IPS-18a (cell line): ENCODE measurements around the gene TMC1.

ENCODE experiments used
- H3K27ac ChIP-seq: one replicate; pipeline ENCODE4 v1.5.1; 2013; ENCODE audit warnings: low read length
- H3K27me3 ChIP-seq: one replicate; pipeline ENCODE4 v1.6.1; 2013; ENCODE audit warnings: mild to moderate bottlenecking, low read length; ENCODE audit not compliant: control insufficient read depth, insufficient read depth
- H3K36me3 ChIP-seq: one replicate; pipeline ENCODE4 v1.6.1; 2013; ENCODE audit warnings: low read depth, low read length; ENCODE audit not compliant: control insufficient read depth
- H3K4me1 ChIP-seq: one replicate; pipeline ENCODE4 v1.6.1; 2013; ENCODE audit warnings: low read depth, low read length; ENCODE audit not compliant: control insufficient read depth
- H3K4me3 ChIP-seq: one replicate; pipeline ENCODE4 v1.5.1; 2013; ENCODE audit warnings: low read length
- H3K9ac ChIP-seq: one replicate; pipeline ENCODE4 v1.6.1; 2013; ENCODE audit warnings: mild to moderate bottlenecking, low read length, moderate library complexity
- H3K9me3 ChIP-seq: one replicate; pipeline ENCODE4 v1.6.1; 2013; ENCODE audit warnings: low read depth, low read length; ENCODE audit not compliant: control insufficient read depth

Gene TMC1

GRCh38 chr9:72597601-72598000 lies 76.2 kb downstream of the TMC1 start:
- Histone ChIP-seq H3K9me3 (no peaks in the 10 kb centered on the region), H3K9ac (no peak overlapping the region), H3K36me3 (no peaks in the 10 kb centered on the region), H3K27me3 (no peaks in the 10 kb centered on the region), H3K4me3 (no peak overlapping the region), H3K27ac (no peak overlapping the region), H3K4me1 (peaks cover 1% of the 10 kb centered on the region)

GRCh38 chr9:72598639-72599038 lies 77.2 kb downstream of the TMC1 start:
- Histone ChIP-seq H3K27me3 (no peaks in the 10 kb centered on the region), H3K9ac (no peak overlapping the region), H3K27ac (no peak overlapping the region), H3K9me3 (no peaks in the 10 kb centered on the region), H3K4me1 (no peaks in the 10 kb centered on the region), H3K36me3 (no peaks in the 10 kb centered on the region), H3K4me3 (no peak overlapping the region)

DNA sequence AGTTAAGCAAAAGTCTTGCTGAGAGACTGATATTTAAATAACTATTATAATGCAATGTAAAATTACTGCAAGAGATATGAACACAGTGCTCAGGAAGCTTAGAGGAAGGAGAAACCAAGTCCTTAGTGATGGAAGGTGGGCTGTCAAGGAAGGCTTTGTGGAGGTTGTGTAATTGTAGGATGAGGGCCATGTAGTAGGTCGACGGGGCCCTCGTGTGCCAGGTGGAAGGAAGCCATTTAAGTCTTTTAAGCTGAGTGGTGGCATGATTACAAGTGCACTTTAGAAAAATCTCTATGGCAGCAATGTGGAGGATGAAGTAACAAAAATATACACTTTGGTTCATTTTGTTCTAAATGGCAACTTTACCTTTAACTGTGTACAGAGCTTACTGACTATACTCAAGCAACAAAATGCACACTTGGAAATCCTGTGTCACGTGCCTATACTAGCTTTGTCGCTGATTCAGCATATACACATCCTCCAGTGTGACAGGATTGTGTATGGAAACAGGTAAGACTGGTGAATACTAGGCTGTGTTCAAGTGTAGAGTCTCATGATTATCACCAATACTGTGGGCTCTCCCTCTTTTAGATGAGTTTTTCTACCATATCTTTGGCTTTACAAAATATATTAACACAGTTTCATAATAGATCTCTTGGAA lies 78.6 kb downstream of the TMC1 start:
- Histone ChIP-seq H3K4me3 (no peak overlapping the region), H3K36me3 (no peaks in the 10 kb centered on the region), H3K4me1 (no peaks in the 10 kb centered on the region)

DNA sequence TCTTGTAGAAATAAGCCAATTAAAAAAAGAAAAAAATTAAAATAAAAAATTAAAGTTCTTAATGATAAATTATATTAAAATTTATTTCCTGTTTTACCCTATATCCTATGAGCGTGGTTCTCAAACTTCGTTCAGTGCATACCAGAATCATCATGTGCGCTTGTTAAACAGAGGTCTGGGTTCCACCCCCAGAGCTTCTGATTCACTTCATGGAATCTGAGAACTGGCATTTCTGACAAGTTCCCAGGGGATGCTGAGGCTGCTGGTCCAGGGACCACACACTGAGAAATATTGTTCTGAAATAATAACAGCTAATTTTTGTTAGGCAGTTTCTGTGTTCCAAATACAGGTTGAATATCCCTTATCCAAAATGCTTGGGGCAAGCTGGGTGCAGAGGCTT lies 79.3 kb downstream of the TMC1 start:
- Histone ChIP-seq H3K27ac (no peak overlapping the region), H3K4me1 (no peaks in the 10 kb centered on the region), H3K36me3 (no peaks in the 10 kb centered on the region), H3K9me3 (no peaks in the 10 kb centered on the region), H3K4me3 (no peak overlapping the region), H3K9ac (no peak overlapping the region), H3K27me3 (no peaks in the 10 kb centered on the region)

More for the DNA sequence above, 78.6 kb downstream of the TMC1 start:
- H3K27me3 ChIP-seq, result no peaks in the 10 kb centered on the region
- no peak overlapping the region for H3K27ac ChIP-seq
- no peaks in the 10 kb centered on the region for H3K9me3 ChIP-seq
- no peak overlapping the region for H3K9ac ChIP-seq

GRCh38 chr9:72601615-72602014 lies 80.2 kb downstream of the TMC1 start:
- Histone ChIP-seq H3K36me3 (no peaks in the 10 kb centered on the region), H3K4me3 (no peak overlapping the region), H3K27ac (no peak overlapping the region), H3K27me3 (no peaks in the 10 kb centered on the region), H3K9me3 (no peaks in the 10 kb centered on the region), H3K9ac (no peak overlapping the region), H3K4me1 (no peaks in the 10 kb centered on the region)

- no peaks in the 10 kb centered on the region for H3K36me3 ChIP-seq
- H3K27ac ChIP-seq, result no peak overlapping the region
- no peak overlapping the region for H3K4me3 ChIP-seq
- no peak overlapping the region for H3K9ac ChIP-seq
- H3K4me1 ChIP-seq, result no peaks in the 10 kb centered on the region
- H3K9me3 ChIP-seq, result no peaks in the 10 kb centered on the region
- H3K27me3 ChIP-seq, result no peaks in the 10 kb centered on the region
These were observed 91.0 kb downstream of the TMC1 start for GRCh38 chr9:72612449-72612848.

- Histone ChIP-seq H3K4me1 (no peaks in the 10 kb centered on the region), H3K4me3 (no peak overlapping the region), H3K27ac (no peak overlapping the region), H3K9ac (no peak overlapping the region), H3K9me3 (no peaks in the 10 kb centered on the region), H3K36me3 (no peaks in the 10 kb centered on the region), H3K27me3 (no peaks in the 10 kb centered on the region)
These were observed 92.7 kb downstream of the TMC1 start for GRCh38 chr9:72614067-72614466.

DNA sequence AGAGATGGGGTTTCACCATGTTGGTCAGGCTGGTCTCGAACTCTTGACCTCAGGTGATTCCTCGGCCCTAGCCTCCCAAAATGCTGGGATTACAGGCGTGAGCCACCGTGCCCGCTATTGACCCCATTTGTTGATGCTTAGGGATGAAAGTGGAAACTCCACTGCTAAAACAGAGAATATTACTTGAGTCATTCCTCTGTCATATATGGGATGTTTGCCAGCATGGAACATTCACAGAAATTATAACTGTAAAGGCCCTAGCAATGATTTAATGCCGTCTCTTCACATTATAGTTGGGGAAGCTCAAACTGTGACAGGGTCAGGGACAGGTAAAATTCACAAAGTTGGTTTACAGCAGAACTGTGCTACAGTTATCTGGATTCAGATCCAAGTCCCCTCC lies 94.5 kb downstream of the TMC1 start:
- H3K27ac ChIP-seq, result no peak overlapping the region
- no peaks in the 10 kb centered on the region for H3K9me3 ChIP-seq
- H3K27me3 ChIP-seq, result no peaks in the 10 kb centered on the region
- no peaks in the 10 kb centered on the region for H3K4me1 ChIP-seq
- no peaks in the 10 kb centered on the region for H3K36me3 ChIP-seq
- no peak overlapping the region for H3K4me3 ChIP-seq
- no peak overlapping the region for H3K9ac ChIP-seq

GRCh38 chr9:72618811-72619210 lies 97.4 kb downstream of the TMC1 start:
- Histone ChIP-seq H3K36me3 (no peaks in the 10 kb centered on the region), H3K9me3 (no peaks in the 10 kb centered on the region), H3K4me3 (no peak overlapping the region), H3K27me3 (no peaks in the 10 kb centered on the region), H3K4me1 (no peaks in the 10 kb centered on the region), H3K9ac (no peak overlapping the region), H3K27ac (no peak overlapping the region)

GRCh38 chr9:72622186-72622585 lies 100.8 kb downstream of the TMC1 start:
- Histone ChIP-seq H3K27ac (no peak overlapping the region), H3K9ac (no peak overlapping the region), H3K27me3 (no peaks in the 10 kb centered on the region), H3K36me3 (no peaks in the 10 kb centered on the region), H3K9me3 (no peaks in the 10 kb centered on the region), H3K4me1 (peaks cover 3% of the 10 kb centered on the region), H3K4me3 (no peak overlapping the region)

DNA sequence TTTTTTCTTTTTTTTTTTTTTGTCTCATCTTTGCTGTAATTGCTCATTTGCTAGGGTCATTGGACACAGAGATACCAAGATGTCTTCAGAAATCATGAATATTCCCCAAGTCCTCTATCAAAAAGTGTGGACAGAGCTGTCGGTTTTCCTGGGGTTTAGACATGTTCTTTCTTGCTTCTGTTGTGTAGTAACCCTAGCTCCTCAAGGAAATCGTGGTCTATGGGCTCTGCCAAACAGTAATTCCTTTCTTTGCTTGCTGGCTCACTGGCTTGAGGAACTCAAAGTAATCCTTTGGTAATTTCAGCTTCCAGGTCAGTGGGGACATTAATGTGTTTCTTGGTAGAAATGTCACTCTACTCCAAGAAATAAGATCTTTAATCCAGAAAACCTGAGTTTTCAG lies 101.7 kb downstream of the TMC1 start:
- Histone ChIP-seq H3K27me3 (no peaks in the 10 kb centered on the region), H3K27ac (no peak overlapping the region), H3K4me3 (no peak overlapping the region), H3K36me3 (no peaks in the 10 kb centered on the region), H3K9me3 (no peaks in the 10 kb centered on the region), H3K4me1 (peaks cover 7% of the 10 kb centered on the region), H3K9ac (no peak overlapping the region)

- no peak overlapping the region for H3K4me3 ChIP-seq
- H3K9ac ChIP-seq, result no peak overlapping the region
- no peaks in the 10 kb centered on the region for H3K9me3 ChIP-seq
- H3K27me3 ChIP-seq, result no peaks in the 10 kb centered on the region
- H3K4me1 ChIP-seq, result peaks cover 7% of the 10 kb centered on the region
- H3K27ac ChIP-seq, result no peak overlapping the region
- H3K36me3 ChIP-seq, result no peaks in the 10 kb centered on the region
These were observed 105.7 kb downstream of the TMC1 start for GRCh38 chr9:72627147-72627546.
